D721Med (cell line): ENCODE measurements around the gene ARHGEF16.

Experiments
- DNase-seq: peaks from one replicate; pipeline ENCODE4 v3.0.0; 2011; ENCODE audit warnings: low spot score; ENCODE audit not compliant: insufficient read length
- FAIRE-seq: peaks from 2 replicates; lab custom pipeline; 2011; peaks lifted over from hg19 to GRCh38; lab: Jason Lieb, UNC
- CTCF ChIP-seq: IDR thresholded peaks from 2 replicates; pipeline ENCODE4 v1.5.1; 2012; ENCODE audit warnings: mild to moderate bottlenecking, control low read depth; ENCODE audit not compliant: insufficient read depth; ENCODE audit errors: missing control alignments

ARHGEF16 gene

GRCh38 chr1:3469104-3469848, 14.8 kb downstream of the ARHGEF16 start:
- FAIRE-seq (no peak), DNase-seq (no peak)
- no peak for TF ChIP-seq CTCF

- TF ChIP-seq CTCF, result no peak
- FAIRE-seq (no peak), DNase-seq (no peak)
These were observed 15.6 kb downstream of the ARHGEF16 start for GRCh38 chr1:3469849-3470649.

GRCh38 chr1:3470650-3471355, 16.3 kb downstream of the ARHGEF16 start:
- DNase-seq (no peak), FAIRE-seq (no peak)
- TF ChIP-seq CTCF, result no peak

- DNase-seq, result no peak
- TF ChIP-seq CTCF, result no peak
- FAIRE-seq, result no peak
These were observed 17.1 kb downstream of the ARHGEF16 start for GRCh38 chr1:3471356-3472087.

GRCh38 chr1:3472088-3472850, 17.8 kb downstream of the ARHGEF16 start:
- TF ChIP-seq CTCF, result no peak
- no peak for DNase-seq
- no peak for FAIRE-seq

- TF ChIP-seq CTCF, result no peak
- no peak for FAIRE-seq
- no peak for DNase-seq
These were observed 18.4 kb downstream of the ARHGEF16 start for GRCh38 chr1:3472906-3473305.
